Right ventricle myocardium superior (tissue), 1 donor: ENCODE measurements around the gene ICOSLG. TPM values are rescaled to one million over a fixed set of nuclear protein-coding genes. Genes with fewer than 3 reads are reported as not detected.
"Not testable (repeated sequence)": the region's sequence is repeated elsewhere in the genome, so short reads cannot be mapped to it uniquely, and the experiment has no call there.

Experiments used
- ATAC-seq: fragments of 200-7000 bp; cut with Tn5 transposase; one replicate; pipeline ENCODE4 v1.9.1; 2020; ENCODE audit warnings: mild to moderate bottlenecking; ENCODE audit not compliant: poor library complexity
- DNase-seq: peaks from one replicate; pipeline ENCODE4 v3.0.0-alpha.2; 2020
- intact Hi-C: fragments of 100-400 bp; cut with DNase I; formaldehyde crosslinking; loops from one replicate; pipeline ENCODE4 v1.11.2; 2022
- total RNA-seq: library from RNA; stranded (reverse); fragmentation: NEBNext Ultra II Directional; extraction: Animal tissue kit (Norgen Biotek cat#: 25700); gene quantifications from one replicate; pipeline ENCODE4 v1.2.1, GENCODE V29; 2021
- donor health status: DM: no; HTN: yes; CAD: no; lungs with severe emphysema.

The ICOSLG gene
- total RNA-seq, 1 donor from 2014 or later = 4.3 TPM

- intact Hi-C loops = no loop called here
- no peak for DNase-seq
- ATAC-seq = no peak
These were observed 28.3 kb upstream of the ICOSLG start for GRCh38 chr21:44269090-44269489.

- peak; percentile 39 for ATAC-seq
- intact Hi-C loops = no loop called here
- peak; percentile 63 for DNase-seq
These were observed 27.0 kb upstream of the ICOSLG start for GRCh38 chr21:44267655-44268142.

GRCh38 chr21:44265734-44266270, 25.1 kb upstream of the ICOSLG start:
- DNase-seq (no peak), ATAC-seq (no peak)
- intact Hi-C loops = no loop called here

- intact Hi-C loops = no loop called here
- DNase-seq = no peak
- ATAC-seq = no peak
These were observed 23.0 kb upstream of the ICOSLG start for GRCh38 chr21:44263768-44264167.

GRCh38 chr21:44263221-44263760, 22.5 kb upstream of the ICOSLG start:
- DNase-seq = no peak
- no peak for ATAC-seq
- intact Hi-C loops = no loop called here

GRCh38 chr21:44262338-44263056, 21.8 kb upstream of the ICOSLG start:
- DNase-seq = no peak
- no peak for ATAC-seq
- intact Hi-C loops = no loop called here

GRCh38 chr21:44261675-44262295, 21.0 kb upstream of the ICOSLG start, which contains the start of gene DNMT3L:
DNMT3L (minus strand) TSS chr21:44261897; CDS start chr21:44261259, 638 bp downstream.
- intact Hi-C loops = no loop called here
- DNase-seq = no peak
- no peak for ATAC-seq

GRCh38 chr21:44260791-44261631, 20.3 kb upstream of the ICOSLG start:
- ATAC-seq = no peak
- no peak for DNase-seq
- intact Hi-C loops = no loop called here

- DNase-seq = no peak
- intact Hi-C loops = no loop called here
- ATAC-seq = no peak
These were observed 19.3 kb upstream of the ICOSLG start for GRCh38 chr21:44260066-44260465.

GRCh38 chr21:44259082-44259705, 18.5 kb upstream of the ICOSLG start:
- intact Hi-C loops = no loop called here
- ATAC-seq = no peak
- no peak for DNase-seq

- ATAC-seq = no peak
- DNase-seq = no peak
- intact Hi-C loops = no loop called here
These were observed 17.4 kb upstream of the ICOSLG start for GRCh38 chr21:44258056-44258725.

- DNase-seq = peak; percentile 35
- ATAC-seq = no peak
- intact Hi-C loops = no loop called here
These were observed 14.8 kb upstream of the ICOSLG start for GRCh38 chr21:44255511-44255981.

- intact Hi-C loops = no loop called here
- ATAC-seq = no peak
- peak; percentile 33 for DNase-seq
These were observed 13.3 kb upstream of the ICOSLG start for GRCh38 chr21:44253832-44254710.

GRCh38 chr21:44249204-44250037, 8.7 kb upstream of the ICOSLG start:
- intact Hi-C loops, DNase-seq: not testable (repeated sequence)
- ATAC-seq = peak; percentile 51

GRCh38 chr21:44247904-44248303, 7.2 kb upstream of the ICOSLG start:
- DNase-seq, intact Hi-C loops, ATAC-seq: not testable (repeated sequence)

GRCh38 chr21:44243980-44244379, 3.2 kb upstream of the ICOSLG start:
- not testable (repeated sequence) for ATAC-seq

More at GRCh38 chr21:44243980-44244379, 3.2 kb upstream of the ICOSLG start:
- DNase-seq, intact Hi-C loops: not testable (repeated sequence)
